GM21447 (cell line): ENCODE results near the gene ASH1L.
A peak's percentile ranks its signal among the peaks of the same experiment; 100 is the strongest.
"Not testable (repeated sequence)": the region's sequence is repeated elsewhere in the genome, so short reads cannot be mapped to it uniquely, and the experiment has no call there.

Experiments used
- ATAC-seq: cut with Tn5 transposase; IDR thresholded peaks from one replicate; pipeline ENCODE4 v1.9.1; 2021; ENCODE audit not compliant: unreplicated experiment

ASH1L gene

DNA sequence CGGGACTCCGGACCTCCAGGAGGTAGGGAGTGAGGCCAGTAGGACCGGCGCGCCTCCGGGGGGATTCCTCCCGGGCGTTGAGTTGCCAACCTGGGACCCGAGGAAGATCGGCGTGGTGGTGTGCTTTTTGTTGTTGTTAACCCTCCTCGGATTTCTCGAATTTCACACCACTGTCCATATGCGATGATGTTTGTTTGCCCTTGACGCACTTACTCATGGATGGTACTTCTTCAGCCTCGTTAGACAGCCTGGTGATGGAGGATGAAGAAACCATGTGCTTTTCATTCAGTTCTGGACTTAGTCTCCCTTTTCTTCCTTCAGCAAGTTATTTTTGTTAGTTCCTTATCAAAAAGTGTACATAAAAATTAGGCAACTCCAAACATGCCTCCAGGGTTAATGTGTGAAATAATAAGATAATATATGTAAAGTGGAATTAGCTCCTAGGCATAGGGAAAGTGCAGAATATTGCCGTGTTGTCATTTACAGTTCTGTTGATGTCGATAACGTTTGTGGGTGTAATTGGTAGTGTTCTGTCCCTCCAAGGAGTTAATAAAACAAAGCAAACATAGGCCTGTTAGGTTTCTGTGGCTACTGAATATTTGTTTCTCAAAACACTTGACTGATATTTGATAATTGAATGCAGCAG is 897 bp upstream of the ASH1L start:
- ATAC-seq: peak; percentile 13

DNA sequence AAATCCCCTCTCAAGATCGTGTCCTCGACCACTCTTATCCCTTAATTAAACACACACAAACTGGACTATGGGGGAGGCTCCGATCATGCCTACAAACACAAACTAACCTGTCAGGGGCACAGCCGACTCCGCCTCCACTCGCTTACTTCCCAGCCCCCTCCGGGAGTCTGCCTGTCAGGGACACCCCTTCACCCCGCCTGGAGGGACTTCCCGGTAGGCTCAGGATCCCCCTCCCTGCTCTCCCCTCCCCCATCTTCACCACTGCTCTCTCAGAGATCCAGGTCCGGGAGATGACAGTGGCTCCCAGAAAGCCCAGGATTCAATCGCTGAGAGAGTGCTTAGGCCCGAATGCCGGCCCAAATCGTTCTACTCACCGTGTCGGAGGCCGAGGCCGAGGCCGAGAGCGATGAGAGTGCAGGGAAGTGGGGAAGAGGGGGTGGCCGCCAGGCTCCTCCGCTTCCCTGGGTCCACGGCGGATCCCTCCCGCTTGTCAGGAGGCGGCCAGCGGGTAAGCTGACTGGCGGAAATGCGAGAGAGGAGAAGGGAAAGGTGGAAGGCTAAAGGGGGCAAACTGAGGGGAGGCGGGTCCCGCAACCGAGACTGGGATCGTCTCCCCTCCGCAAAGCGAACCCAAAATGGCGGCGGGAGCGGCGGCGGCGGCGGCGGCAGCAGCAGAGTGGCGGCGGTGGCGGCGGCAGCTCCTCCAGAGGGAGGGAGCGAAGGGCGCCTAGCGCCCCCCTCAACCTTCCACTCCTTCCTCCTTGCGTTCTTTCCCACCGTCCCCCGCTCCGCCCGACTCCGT is 623 bp downstream of the ASH1L start:
- peak; percentile 1 for ATAC-seq

DNA sequence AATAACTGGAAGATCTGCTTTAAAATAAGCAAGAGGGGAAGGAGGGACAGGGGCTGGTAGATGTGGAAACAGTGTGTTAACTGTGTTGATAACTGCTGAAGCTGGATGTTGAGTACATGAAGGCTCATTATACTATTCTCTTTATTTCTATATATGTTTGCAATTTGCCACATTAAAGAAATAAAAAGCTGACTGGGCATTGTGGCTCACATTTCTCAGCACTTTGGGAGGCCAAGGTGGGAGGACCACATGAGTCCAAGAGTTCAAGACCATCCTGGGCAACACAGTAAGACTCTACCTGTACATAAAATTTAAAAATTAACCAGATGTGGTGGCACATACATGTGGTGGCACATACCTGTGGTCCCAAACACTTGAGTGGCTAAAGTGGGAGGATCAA is 6.7 kb downstream of the ASH1L start:
- ATAC-seq: no peak

- no peak for ATAC-seq
Observed at GRCh38 chr1:155553349-155553748, 9.3 kb downstream of the ASH1L start.

- no peak for ATAC-seq
Observed at GRCh38 chr1:155548706-155549105, 13.9 kb downstream of the ASH1L start.

DNA sequence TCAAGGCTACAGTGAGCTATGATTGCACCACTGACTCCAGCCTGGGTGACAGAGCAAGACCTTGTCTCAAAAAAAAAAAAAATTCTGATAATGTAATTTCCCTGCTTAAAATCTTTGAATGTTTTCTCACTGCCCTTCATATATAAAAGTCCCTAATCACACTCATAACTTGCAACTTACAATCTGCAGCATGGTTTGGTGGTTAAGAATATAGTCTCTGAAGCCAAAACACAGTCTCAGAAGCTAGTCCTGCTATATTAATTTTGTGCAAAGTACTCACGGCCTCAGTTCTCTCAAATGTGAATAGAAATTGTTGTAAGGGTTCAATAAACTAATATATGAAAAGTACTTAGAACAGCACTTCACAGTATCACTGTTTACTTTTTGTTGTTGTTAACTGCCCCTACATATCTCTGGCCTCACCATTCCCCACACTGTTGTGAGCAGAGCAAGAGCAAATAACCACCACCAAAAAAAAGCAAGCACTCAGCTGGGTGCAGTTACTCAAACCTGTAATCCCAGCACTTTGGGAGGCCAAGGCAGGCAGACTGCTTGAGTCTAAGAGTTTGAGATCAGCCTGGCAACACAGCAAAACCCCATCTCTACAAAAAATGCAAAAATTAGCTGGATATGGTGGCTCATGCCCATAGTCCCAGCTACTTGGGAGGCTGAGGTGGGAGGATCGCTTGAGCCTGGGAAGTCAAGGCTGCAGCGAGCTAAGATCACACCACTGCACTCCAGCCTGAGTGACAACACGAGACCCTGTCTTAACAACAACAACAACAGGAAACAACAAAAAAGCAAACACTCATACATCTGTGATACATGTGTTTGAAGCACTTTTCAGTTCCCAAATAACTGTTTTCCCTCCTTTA is 22.4 kb downstream of the ASH1L start:
- ATAC-seq: no peak

DNA sequence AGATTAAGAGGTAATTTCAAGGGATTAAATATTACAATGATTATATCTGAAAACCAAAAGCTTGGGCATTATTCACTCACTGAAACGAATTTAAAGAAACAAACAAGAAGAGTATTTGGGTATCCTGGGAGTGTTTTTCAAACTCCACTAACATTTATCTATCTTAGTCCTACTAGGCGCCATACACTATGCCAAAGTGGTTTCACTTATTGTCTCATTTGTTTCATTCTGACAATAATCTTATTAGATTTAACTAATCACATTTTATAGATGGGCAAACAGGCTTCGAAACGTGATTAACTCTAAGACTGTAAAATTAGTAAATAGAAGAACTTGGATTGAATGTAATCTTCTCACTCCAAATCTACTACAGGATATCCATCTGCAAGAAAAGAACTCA is 25.4 kb downstream of the ASH1L start:
- ATAC-seq: no peak

GRCh38 chr1:155531624-155532023 is 31.0 kb downstream of the ASH1L start:
- no peak for ATAC-seq

DNA sequence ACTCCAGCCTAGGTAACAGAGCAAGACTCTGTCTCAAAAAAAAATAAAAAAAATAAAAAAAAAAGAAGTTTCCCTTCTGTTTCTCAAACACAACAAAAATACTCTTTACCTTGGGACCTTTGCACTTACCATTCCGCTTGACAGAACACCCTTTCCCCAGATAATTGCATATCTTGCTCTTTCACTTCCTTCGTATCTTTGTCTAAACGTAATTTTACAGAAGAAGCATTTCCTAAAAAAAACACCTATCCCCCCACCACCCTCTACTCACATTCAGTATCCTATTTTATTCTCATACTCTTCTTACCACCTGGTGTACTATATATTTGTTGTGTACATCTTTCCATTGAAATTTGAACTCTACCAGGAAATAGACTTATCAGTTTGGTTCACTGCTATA is 32.7 kb downstream of the ASH1L start:
- ATAC-seq: peak; percentile 53

- ATAC-seq: no peak
Observed at GRCh38 chr1:155529109-155529508, 33.5 kb downstream of the ASH1L start.

GRCh38 chr1:155527677-155528076 is 34.9 kb downstream of the ASH1L start:
- ATAC-seq: no peak

DNA sequence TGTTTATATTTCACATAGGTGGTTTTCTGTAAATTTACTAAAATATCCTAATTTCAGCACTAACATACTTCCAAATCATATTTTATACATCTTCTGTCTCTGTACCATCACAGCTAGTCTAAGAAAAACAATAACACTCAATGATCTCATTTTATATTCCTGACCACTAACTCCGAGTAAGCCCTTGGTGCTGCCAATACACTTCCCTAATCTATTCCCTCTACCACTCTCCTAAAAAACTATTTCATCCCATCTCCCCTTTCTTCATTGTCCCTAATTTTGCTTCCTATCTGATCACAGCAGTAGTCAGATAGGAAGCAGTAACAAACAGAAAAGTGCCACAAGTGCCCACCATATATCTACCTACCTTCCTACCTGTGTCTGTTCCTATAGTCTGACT is 36.2 kb downstream of the ASH1L start:
- no peak for ATAC-seq

GRCh38 chr1:155522069-155522468 is 40.5 kb downstream of the ASH1L start:
- no peak for ATAC-seq

DNA sequence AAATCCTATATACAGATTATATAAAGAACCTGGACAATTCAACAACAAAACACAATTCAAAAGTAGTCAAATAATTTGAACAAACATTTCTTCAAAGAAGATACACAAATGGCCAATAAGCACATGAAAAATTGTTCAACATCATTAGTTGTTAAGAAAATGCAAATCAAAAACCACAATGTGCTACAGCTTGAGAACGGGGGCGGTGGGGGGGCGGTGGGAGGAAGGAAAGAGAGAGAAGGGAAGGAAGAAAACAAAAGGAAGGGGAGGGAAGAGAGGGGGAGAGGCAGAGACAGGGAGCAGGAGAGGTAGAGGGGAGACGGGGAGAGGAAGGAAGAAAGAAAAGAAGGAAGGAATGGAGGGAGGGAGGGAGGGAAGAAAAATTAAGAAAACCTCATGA is 44.1 kb downstream of the ASH1L start:
- ATAC-seq: no peak

GRCh38 chr1:155514582-155515187 is 47.9 kb downstream of the ASH1L start:
- no peak for ATAC-seq

DNA sequence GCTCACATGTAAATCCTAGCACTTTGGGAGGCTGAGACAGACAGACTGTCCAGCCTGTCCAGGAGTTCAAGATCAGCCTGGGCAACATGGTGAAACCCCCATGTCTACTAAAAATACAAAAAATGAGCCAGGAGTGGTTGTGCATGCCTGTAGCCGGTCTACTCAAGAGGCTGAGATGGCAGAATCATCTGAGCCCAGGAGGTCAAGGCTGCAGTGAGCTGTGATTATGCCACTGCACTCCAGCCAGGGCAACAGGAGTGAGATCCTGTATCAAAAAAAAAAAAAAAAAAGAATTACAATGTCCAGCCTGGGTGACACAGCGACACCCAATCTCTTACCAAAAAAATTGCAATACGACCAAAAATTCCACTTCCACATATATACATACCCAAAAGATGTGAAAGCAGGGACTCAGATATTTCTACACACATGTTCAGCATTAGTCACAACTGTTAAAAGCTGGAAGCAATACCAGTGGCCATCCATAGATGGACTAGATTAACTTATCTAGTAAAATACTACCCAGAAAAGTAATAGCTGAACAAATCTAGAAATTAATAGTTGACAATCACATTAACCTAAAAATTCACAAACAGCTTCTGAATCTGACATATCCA is 49.2 kb downstream of the ASH1L start:
- no peak for ATAC-seq

- ATAC-seq: not testable (repeated sequence)
Observed at GRCh38 chr1:155511385-155511784, 51.2 kb downstream of the ASH1L start.

DNA sequence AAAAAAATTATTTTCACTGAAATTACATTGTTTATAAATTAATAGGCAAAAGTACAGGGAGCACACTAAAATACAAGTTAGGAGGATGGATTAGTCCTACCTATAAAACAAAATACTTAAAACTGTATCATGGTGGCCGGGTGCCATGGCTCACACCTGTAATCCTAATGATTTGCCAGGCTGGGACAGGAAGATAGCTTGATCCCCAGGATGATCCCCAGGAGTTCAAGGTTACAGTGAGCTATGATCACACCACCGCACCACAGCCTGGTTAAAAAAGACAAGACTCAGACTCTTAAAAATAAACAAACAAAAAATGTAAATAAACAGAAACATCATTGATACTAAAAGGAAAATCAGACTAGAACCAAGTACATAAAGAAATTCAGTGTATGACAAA is 53.5 kb downstream of the ASH1L start:
- ATAC-seq: no peak

DNA sequence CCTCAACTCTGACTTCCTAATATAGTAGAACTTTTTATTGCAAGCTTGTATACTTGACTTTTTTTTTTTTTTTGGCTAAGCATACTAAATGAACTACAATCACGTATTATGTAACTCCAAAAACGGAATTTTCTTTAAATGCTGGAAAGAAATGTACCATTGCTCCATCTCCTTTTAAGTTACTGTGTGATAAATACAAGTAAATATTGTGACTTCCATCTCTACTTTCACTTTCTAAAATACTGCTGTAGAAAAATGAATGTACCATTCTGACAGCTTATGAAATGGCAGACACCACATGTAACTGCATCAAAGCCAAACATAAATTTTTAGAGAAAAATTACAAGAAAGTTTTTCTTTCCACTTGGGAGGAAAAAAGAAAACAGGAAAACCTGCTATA is 54.7 kb downstream of the ASH1L start:
- no peak for ATAC-seq

- ATAC-seq: not testable (repeated sequence)
Observed at GRCh38 chr1:155505963-155506362, 56.6 kb downstream of the ASH1L start.

DNA sequence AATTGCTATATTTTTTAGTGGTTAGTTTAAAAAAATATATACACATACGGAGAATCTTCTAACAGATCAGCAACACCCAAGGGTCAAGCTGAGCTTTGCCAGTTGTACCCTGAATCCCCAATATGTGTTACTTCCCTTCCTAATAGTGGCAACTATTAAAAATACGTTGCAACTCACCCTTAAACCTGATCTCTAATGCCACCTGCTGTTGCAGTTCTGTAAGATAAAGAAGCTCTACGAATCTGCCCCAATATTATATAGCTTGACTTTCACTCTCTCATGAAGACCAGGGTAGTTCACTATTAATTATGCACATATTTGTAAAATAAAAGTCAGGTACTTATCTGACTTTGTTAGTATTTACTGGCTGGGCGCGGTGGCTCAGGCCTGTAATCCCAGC is 58.4 kb downstream of the ASH1L start:
- no peak for ATAC-seq
